ENCODE measurements around the gene HTR6.

DNA sequence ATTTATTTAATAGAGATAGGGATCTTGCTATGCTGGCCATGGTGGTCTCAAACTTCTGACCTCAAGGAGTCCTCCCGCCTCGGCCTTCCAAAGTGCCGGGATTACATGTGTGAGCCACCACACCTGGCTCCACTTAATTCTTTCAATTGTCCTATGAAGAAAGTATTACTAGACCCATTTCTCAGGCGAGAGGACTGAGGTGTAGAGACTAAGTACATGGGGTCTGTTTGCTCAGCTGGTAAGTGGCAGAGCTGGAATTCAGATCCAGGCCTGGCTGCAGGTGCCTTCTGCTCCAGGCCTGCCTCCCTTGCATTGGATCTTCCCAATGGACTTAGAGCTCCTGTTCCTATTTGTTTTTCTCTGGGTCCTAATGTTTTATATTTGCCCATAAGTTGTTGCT lies 55.5 kb downstream of the HTR6 start:
- TF ChIP-seq, protein P1, sequence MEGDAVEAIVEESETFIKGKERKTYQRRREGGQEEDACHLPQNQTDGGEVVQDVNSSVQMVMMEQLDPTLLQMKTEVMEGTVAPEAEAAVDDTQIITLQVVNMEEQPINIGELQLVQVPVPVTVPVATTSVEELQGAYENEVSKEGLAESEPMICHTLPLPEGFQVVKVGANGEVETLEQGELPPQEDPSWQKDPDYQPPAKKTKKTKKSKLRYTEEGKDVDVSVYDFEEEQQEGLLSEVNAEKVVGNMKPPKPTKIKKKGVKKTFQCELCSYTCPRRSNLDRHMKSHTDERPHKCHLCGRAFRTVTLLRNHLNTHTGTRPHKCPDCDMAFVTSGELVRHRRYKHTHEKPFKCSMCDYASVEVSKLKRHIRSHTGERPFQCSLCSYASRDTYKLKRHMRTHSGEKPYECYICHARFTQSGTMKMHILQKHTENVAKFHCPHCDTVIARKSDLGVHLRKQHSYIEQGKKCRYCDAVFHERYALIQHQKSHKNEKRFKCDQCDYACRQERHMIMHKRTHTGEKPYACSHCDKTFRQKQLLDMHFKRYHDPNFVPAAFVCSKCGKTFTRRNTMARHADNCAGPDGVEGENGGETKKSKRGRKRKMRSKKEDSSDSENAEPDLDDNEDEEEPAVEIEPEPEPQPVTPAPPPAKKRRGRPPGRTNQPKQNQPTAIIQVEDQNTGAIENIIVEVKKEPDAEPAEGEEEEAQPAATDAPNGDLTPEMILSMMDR (conservative IDR thresholded peaks at IDR 0.05) = no peak
- TF ChIP-seq EZH2 (IDR thresholded peaks at IDR 0.05; ENCODE audit: low read depth) = no peak

Data from PC-9 (cell line).